Left ventricle myocardium inferior (tissue), 1 donor: Measurements from ENCODE around the gene XPR1. TPM values are rescaled to one million over a fixed set of nuclear protein-coding genes. Genes with fewer than 3 reads are reported as not detected.

Source experiments
- DNase-seq: peaks from one replicate; pipeline ENCODE4 v3.0.0-alpha.2; 2020
- H3K27ac ChIP-seq: fragments of 200-600 bp; replicated peaks from 2 replicates; pipeline ENCODE4 v1.8.0; 2021
- H3K27me3 ChIP-seq: fragments of 200-600 bp; 2 replicates; pipeline ENCODE4 v1.8.0; 2021; ENCODE audit warnings: low read depth
- H3K36me3 ChIP-seq: fragments of 200-600 bp; 2 replicates; pipeline ENCODE4 v1.8.0; 2021
- H3K4me1 ChIP-seq: fragments of 200-600 bp; 2 replicates; pipeline ENCODE4 v1.8.0; 2021
- H3K4me3 ChIP-seq: fragments of 200-600 bp; 2 replicates; pipeline ENCODE4 v1.8.0; 2021; ENCODE audit warnings: mild to moderate bottlenecking, moderate library complexity
- H3K9me3 ChIP-seq: fragments of 200-600 bp; replicated peaks from 2 replicates; pipeline ENCODE4 v1.8.0; 2021
- intact Hi-C: fragments of 100-400 bp; cut with micrococcal nuclease; formaldehyde crosslinking; loops from one replicate; pipeline ENCODE4 v1.11.0; 2022
- total RNA-seq: library from RNA; stranded (reverse); fragmentation: NEBNext Ultra II Directional; extraction: Animal tissue kit (Norgen Biotek cat#: 25700); gene quantifications from one replicate; pipeline ENCODE4 v1.2.1, GENCODE V29; 2021
- TF ChIP-seq, protein P1 (sequence below): fragments of 200-600 bp; IDR thresholded peaks from 2 replicates; pipeline ENCODE4 v1.8.0; 2021; ENCODE audit warnings: antibody characterized with exemption, mild to moderate bottlenecking, borderline replicate concordance
- donor health status: DM: no; HTN: yes; CAD: no; lungs with severe emphysema.

Gene XPR1
- total RNA-seq, 1 donor from 2014 or later, result 60.4 TPM

GRCh38 chr1:180907313-180908055, 275.7 kb downstream of the XPR1 start:
- no peak overlapping the region for H3K4me3 ChIP-seq
- DNase-seq, result no peak
- no peaks in the 10 kb centered on the region for H3K36me3 ChIP-seq
- no peaks in the 10 kb centered on the region for H3K9me3 ChIP-seq
- H3K27ac ChIP-seq, result no peak overlapping the region
- TF ChIP-seq, protein P1, sequence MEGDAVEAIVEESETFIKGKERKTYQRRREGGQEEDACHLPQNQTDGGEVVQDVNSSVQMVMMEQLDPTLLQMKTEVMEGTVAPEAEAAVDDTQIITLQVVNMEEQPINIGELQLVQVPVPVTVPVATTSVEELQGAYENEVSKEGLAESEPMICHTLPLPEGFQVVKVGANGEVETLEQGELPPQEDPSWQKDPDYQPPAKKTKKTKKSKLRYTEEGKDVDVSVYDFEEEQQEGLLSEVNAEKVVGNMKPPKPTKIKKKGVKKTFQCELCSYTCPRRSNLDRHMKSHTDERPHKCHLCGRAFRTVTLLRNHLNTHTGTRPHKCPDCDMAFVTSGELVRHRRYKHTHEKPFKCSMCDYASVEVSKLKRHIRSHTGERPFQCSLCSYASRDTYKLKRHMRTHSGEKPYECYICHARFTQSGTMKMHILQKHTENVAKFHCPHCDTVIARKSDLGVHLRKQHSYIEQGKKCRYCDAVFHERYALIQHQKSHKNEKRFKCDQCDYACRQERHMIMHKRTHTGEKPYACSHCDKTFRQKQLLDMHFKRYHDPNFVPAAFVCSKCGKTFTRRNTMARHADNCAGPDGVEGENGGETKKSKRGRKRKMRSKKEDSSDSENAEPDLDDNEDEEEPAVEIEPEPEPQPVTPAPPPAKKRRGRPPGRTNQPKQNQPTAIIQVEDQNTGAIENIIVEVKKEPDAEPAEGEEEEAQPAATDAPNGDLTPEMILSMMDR, result no peak
- H3K27me3 ChIP-seq, result no peaks in the 10 kb centered on the region
- H3K4me1 ChIP-seq, result peaks cover 19% of the 10 kb centered on the region
- intact Hi-C loops, result no loop called here

- Histone ChIP-seq H3K4me3 (no peak overlapping the region), H3K27me3 (no peaks in the 10 kb centered on the region), H3K4me1 (peaks cover 26% of the 10 kb centered on the region), H3K36me3 (no peaks in the 10 kb centered on the region), H3K9me3 (no peaks in the 10 kb centered on the region), H3K27ac (no peak overlapping the region)
- TF ChIP-seq, protein P1, result no peak
- intact Hi-C loops, result no loop called here
- no peak for DNase-seq
These were observed 276.4 kb downstream of the XPR1 start for GRCh38 chr1:180908074-180908765.

- DNase-seq, result no peak
- no peaks in the 10 kb centered on the region for H3K36me3 ChIP-seq
- intact Hi-C loops, result no loop called here
- no peak overlapping the region for H3K4me3 ChIP-seq
- no peaks in the 10 kb centered on the region for H3K9me3 ChIP-seq
- H3K27ac ChIP-seq, result no peak overlapping the region
- no peaks in the 10 kb centered on the region for H3K27me3 ChIP-seq
- H3K4me1 ChIP-seq, result peaks cover 30% of the 10 kb centered on the region
- TF ChIP-seq, protein P1, result no peak
These were observed 277.2 kb downstream of the XPR1 start for GRCh38 chr1:180909005-180909414.

- Histone ChIP-seq H3K9me3 (no peaks in the 10 kb centered on the region), H3K4me3 (no peak overlapping the region), H3K36me3 (no peaks in the 10 kb centered on the region), H3K27me3 (no peaks in the 10 kb centered on the region), H3K27ac (no peak overlapping the region), H3K4me1 (peaks cover 30% of the 10 kb centered on the region)
- intact Hi-C loops, result no loop called here
- TF ChIP-seq, protein P1, result no peak
- DNase-seq, result no peak
These were observed 277.7 kb downstream of the XPR1 start for GRCh38 chr1:180909462-180909976.

GRCh38 chr1:180911640-180912191, 279.9 kb downstream of the XPR1 start:
- Histone ChIP-seq H3K4me3 (peak overlapping the region; percentile 80), H3K9me3 (no peaks in the 10 kb centered on the region), H3K27ac (peak overlapping the region; percentile 90), H3K27me3 (no peaks in the 10 kb centered on the region), H3K4me1 (peaks cover 30% of the 10 kb centered on the region), H3K36me3 (peaks cover 5% of the 10 kb centered on the region)
- TF ChIP-seq, protein P1, result no peak
- intact Hi-C loops, result no loop called here
- DNase-seq, result no peak
